Left lung (tissue), 10 donors: ENCODE data around the gene LMAN1L. TPM values are rescaled to one million over a fixed set of nuclear protein-coding genes. Genes with fewer than 3 reads are reported as not detected.
A peak's percentile ranks its signal among the peaks of the same experiment; 100 is the strongest.

Experiments
- ATAC-seq: fragments of 200-7000 bp; cut with Tn5 transposase; one replicate; pipeline ENCODE4 v1.9.1; 2020; ENCODE audit warnings: moderate library complexity
- DNase-seq, 4 donors: peaks; one replicate each; pipeline ENCODE4 v3.0.0-alpha.2; 2013 to 2020
- H3K27ac ChIP-seq, 2 donors: fragments of 200-600 bp; sonication (generic) in 1 of 2; one replicate each; pipeline versions ENCODE4 v1.5.0 to v1.8.0; 2020 to 2021
- H3K27me3 ChIP-seq, 2 donors: fragments of 200-600 bp; sonication (generic) in 1 of 2; one replicate each; pipeline versions ENCODE4 v1.5.0 to v1.8.0; 2020 to 2021
- H3K36me3 ChIP-seq, 2 donors: fragments of 200-600 bp; sonication (generic) in 1 of 2; one replicate each; pipeline versions ENCODE4 v1.5.0 to v1.8.0; 2020 to 2021
- H3K4me1 ChIP-seq, 2 donors: fragments of 200-600 bp; one replicate each; pipeline ENCODE4 v1.8.0; 2021
- H3K4me3 ChIP-seq, 2 donors: fragments of 200-600 bp; sonication (generic) in 1 of 2; one replicate each; pipeline versions ENCODE4 v1.5.0 to v1.8.0; 2020 to 2021; ENCODE audit warnings: mild to moderate bottlenecking in 1 of 2
- H3K9me3 ChIP-seq, 2 donors: fragments of 200-600 bp; sonication (generic) in 1 of 2; one replicate each; pipeline versions ENCODE4 v1.5.0 to v1.8.0; 2020 to 2021
- CTCF ChIP-seq, 2 donors: fragments of 200-600 bp; sonication (generic) in 1 of 2; IDR thresholded peaks; one replicate each; pipeline versions ENCODE4 v1.5.0 to v1.8.0; 2021; ENCODE audit warnings: antibody characterized with exemption in 2 of 2
- intact Hi-C, 2 donors: fragments of 100-400 bp; cut with DNase I; formaldehyde crosslinking; loops; one replicate each; pipeline versions ENCODE4 v1.11.2 to v1.14.2; 2022
- polyA plus RNA-seq, 6 donors: library from polyadenylated mRNA; unstranded; fragments of 120-200 nt; gene quantifications; one replicate each; pipeline ENCODE4 v1.2.1, GENCODE V29; 2013; ENCODE audit not compliant: insufficient read length in 6 of 6
- total RNA-seq, 2 donors: library from RNA; stranded (reverse); fragmentation: NEBNext Ultra II Directional; extraction: Animal tissue kit (Norgen Biotek cat#: 25700); gene quantifications; one replicate each; pipeline ENCODE4 v1.2.1, GENCODE V29; 2021
- donor health status: DM: no; HTN: yes; CAD: no.
- donor health status: DM: no; HTN: no; CAD: no.

LMAN1L gene
- total and polyA plus RNA-seq, 8 donors = 0.08 to 0.39 (median 0.32) TPM; not detected in 5

GRCh38 chr15:74869372-74869725, 56.7 kb downstream of the LMAN1L start:
- Histone ChIP-seq H3K4me1 (peaks cover 51 to 90% of the 10 kb centered on the region in 2 donors), H3K27me3 (no peaks in the 10 kb centered on the region), H3K36me3 (peaks cover 0 to 4% of the 10 kb centered on the region in 2 donors), H3K27ac (peak overlapping the region; percentile 74 to 96), H3K4me3 (peak overlapping the region in 1 of 2 donors; percentile 28), H3K9me3 (no peaks in the 10 kb centered on the region)
- TF ChIP-seq CTCF (IDR thresholded peaks at IDR 0.05) = no peak
- no peak for ATAC-seq
- intact Hi-C loops = no loop called here
- DNase-seq = no peak

DNA sequence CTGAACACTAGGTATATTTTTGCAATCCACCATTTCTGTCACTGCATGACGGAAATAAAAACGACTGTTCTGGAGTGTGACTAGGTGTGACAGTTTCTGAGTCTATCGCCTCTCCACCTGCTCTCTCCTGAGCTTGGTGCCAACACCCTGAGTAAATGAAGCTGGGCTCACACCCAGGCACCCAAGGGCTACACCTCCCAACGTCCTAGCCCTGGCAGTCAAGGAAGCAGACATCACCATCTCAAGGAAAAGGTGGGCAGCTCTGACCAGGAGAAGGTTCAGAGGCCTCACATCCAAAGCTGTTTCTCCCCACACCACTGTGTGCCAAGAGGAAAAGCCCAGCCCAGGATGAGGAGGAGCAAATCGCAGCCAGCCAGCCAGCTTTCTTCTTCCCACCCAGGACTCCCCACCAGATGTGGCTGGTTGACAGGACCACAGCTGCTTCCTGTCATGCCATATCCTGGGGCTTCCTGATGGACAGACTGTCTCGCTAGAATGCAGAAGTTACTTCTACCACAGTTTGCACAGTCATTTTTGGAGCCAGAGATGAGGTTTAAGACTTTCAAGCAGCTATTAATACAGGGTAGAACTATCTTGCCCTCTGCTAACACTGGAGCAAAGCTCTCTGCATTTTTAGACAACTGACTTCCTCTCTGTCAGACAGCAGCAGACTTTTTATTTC, 57.2 kb downstream of the LMAN1L start:
- Histone ChIP-seq H3K36me3 (peaks cover 0 to 4% of the 10 kb centered on the region in 2 donors), H3K27me3 (no peaks in the 10 kb centered on the region), H3K4me1 (peaks cover 51 to 85% of the 10 kb centered on the region in 2 donors), H3K4me3 (peak overlapping the region in 1 of 2 donors; percentile 28), H3K27ac (peak overlapping the region; percentile 74 to 96), H3K9me3 (no peaks in the 10 kb centered on the region)
- intact Hi-C loops = no loop called here
- DNase-seq = peak; percentile 36 to 80 (median 70)
- TF ChIP-seq CTCF (IDR thresholded peaks at IDR 0.05) = no peak
- ATAC-seq = peak; percentile 28

DNA sequence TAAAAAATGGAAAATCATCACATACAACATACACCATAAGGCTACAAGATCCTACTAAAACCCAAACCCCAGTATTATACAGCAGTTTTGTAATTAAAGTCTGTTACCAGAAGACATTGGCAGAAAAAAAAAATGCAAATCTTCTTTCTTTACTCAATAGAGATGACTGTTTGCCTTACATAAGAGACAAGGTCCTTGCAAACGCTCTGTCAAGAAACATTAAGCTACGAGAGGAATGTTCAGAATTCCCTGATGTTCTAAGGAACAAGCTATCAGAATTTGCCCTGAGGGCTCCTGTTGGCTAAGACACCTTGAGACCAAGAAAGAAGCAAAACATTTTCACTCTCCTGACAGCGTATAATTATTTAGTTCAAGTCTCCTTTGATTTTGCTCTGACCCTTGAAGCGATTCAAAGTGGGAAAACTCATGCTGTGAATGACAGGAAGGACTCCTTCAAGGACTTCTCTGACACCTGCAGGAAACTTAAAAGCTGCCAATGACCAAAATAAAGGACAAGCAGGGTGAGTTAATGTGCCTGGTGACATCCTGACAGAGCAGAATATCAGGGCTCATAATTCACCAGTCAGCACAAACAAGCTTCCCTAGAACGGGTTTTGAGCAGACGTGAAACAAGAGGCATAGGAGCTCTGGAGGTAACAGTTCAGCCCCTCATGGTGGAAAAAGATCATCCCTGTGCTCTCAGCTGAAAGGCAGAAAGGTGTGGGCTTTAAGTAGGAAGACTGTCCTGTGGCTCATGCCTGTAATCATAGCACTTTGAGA, 58.0 kb downstream of the LMAN1L start:
- Histone ChIP-seq H3K27me3 (no peaks in the 10 kb centered on the region), H3K9me3 (no peaks in the 10 kb centered on the region), H3K27ac (peak overlapping the region; percentile 74 to 96), H3K36me3 (peaks cover 0 to 4% of the 10 kb centered on the region in 2 donors), H3K4me1 (peaks cover 51 to 77% of the 10 kb centered on the region in 2 donors), H3K4me3 (peak overlapping the region in 1 of 2 donors; percentile 78)
- intact Hi-C loops = no loop called here
- DNase-seq (no peak), ATAC-seq (no peak)
- no peak for TF ChIP-seq CTCF (IDR thresholded peaks at IDR 0.05)

DNA sequence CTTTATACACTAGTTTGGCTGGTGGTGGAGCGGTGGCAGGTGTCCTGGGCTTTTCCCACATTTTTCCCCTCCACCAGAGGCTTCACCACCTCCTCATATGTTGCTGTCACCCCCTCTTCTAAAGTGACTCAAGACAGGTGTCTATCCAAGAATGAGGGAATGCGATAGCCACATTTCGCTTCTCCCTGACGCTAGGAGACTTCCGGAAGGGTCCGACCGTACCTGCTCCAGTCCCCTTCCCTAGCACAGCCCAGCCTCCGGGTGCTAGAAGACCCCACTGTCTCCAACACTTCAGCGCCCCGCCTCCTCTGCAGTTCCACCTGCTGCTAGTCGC, 60.0 kb downstream of the LMAN1L start:
- no peaks in the 10 kb centered on the region for H3K9me3 ChIP-seq
- TF ChIP-seq CTCF (IDR thresholded peaks at IDR 0.05) = no peak
- H3K36me3 ChIP-seq = no peaks in the 10 kb centered on the region
- no peaks in the 10 kb centered on the region for H3K27me3 ChIP-seq
- no peak for DNase-seq
- H3K4me1 ChIP-seq = peaks cover 45 to 57% of the 10 kb centered on the region in 2 donors
- H3K27ac ChIP-seq = peak overlapping the region; percentile 90 to 96
- peak overlapping the region; percentile 52 to 78 for H3K4me3 ChIP-seq
- intact Hi-C loops = no loop called here
- peak; percentile 0 for ATAC-seq

- no peak for TF ChIP-seq CTCF (IDR thresholded peaks at IDR 0.05)
- Histone ChIP-seq H3K4me3 (peak within 1 kb of the TSS; percentile 52 to 78), H3K27me3 (no peaks in the 10 kb centered on the region), H3K36me3 (no peaks in the 10 kb centered on the region), H3K27ac (peak within 1 kb of the TSS; percentile 90 to 96), H3K9me3 (no peaks in the 10 kb centered on the region), H3K4me1 (peaks cover 42 to 51% of the 10 kb centered on the region in 2 donors)
- DNase-seq (peak; percentile 94 to 96 (median 94)), ATAC-seq (peak; percentile 94)
- intact Hi-C loops = no loop called here
Measured at GRCh38 chr15:74873036-74873755, 60.6 kb downstream of the LMAN1L start, which contains the start of gene SCAMP2. SCAMP2 (minus strand) TSS chr15:74873365; CDS start chr15:74873255, 110 bp downstream.
